GM12878 (cell line): ENCODE results near the gene SDCCAG8. TPM values are rescaled to one million over a fixed set of nuclear protein-coding genes. Genes with fewer than 3 reads are reported as not detected.

ENCODE experiments used
- ATAC-seq: fragments of 200-7000 bp; cut with Tn5 transposase; 3 replicates; pipeline ENCODE4 v1.9.1; 2020; ENCODE audit warnings: mild to moderate bottlenecking, moderate library complexity
- BruUV-seq: library from RNA; stranded (reverse); fragments of 400-500 nt; replicated peaks from 2 replicates; lab custom pipeline; 2021; lab: Mats Ljungman, UMichigan
- CTCF ChIA-PET: fragments of 300-600 bp; sonication (Branson Sonifier 250); formaldehyde crosslinking; extraction: SDS; loops from one replicate; lab custom pipeline; 2021; ENCODE audit warnings: inconsistent platforms; lab: Yijun Ruan, JAX
- POLR2A ChIA-PET: fragments of 350-600 bp; formaldehyde crosslinking; extraction: SDS; loops from one replicate; lab custom pipeline; 2021; ENCODE audit warnings: inconsistent platforms; lab: Charles Lee
- RAD21 ChIA-PET: fragments of 300-600 bp; sonication (Branson Sonifier 250); formaldehyde crosslinking; loops from one replicate; lab custom pipeline; 2023; ENCODE audit warnings: antibody characterized with exemption; ENCODE audit not compliant: unreplicated experiment; lab: Charles Lee
- SMC1A ChIA-PET: fragments of 300-600 bp; sonication (Branson Sonifier 250); formaldehyde crosslinking; loops from one replicate; lab custom pipeline; 2023; ENCODE audit not compliant: unreplicated experiment, uncharacterized antibody; lab: Charles Lee
- DNase-seq: peaks from one replicate; pipeline ENCODE4 v3.0.0-alpha.2; 2011; ENCODE audit warnings: low read depth, low spot score
- FAIRE-seq: peaks from 3 replicates; lab custom pipeline; 2011; peaks lifted over from hg19 to GRCh38; lab: Jason Lieb, UNC
- H2AFZ ChIP-seq: 2 replicates; pipeline ENCODE4 v1.6.0; 2011; ENCODE audit warnings: low read depth, low read length, control low read depth; ENCODE audit not compliant: control insufficient read depth
- H3K27ac ChIP-seq: 2 replicates; pipeline ENCODE4 v1.5.1; 2011; ENCODE audit warnings: control low read depth; ENCODE audit not compliant: control insufficient read depth, insufficient read depth
- H3K27me3 ChIP-seq, 2 experiments: replicated peaks in 1 of 2; 2 replicates each; pipeline versions ENCODE4 v1.6.0 to v1.6.1; 2011; ENCODE audit warnings: low read length in 1 of 2; ENCODE audit not compliant: control insufficient read depth in 2 of 2, insufficient read depth in 2 of 2
- H3K36me3 ChIP-seq, 2 experiments: 2 replicates each; pipeline ENCODE4 v1.5.1; 2011; ENCODE audit warnings: low read length in 1 of 2; ENCODE audit not compliant: control insufficient read depth in 2 of 2, insufficient read depth in 2 of 2
- H3K4me1 ChIP-seq: 2 replicates; pipeline ENCODE4 v1.6.1; 2011; ENCODE audit warnings: mild to moderate bottlenecking, low read length, moderate library complexity, mixed read lengths; ENCODE audit not compliant: control insufficient read depth, insufficient read depth
- H3K4me2 ChIP-seq: 2 replicates; pipeline ENCODE4 v1.6.0; 2011; ENCODE audit warnings: control low read depth; ENCODE audit not compliant: control insufficient read depth, insufficient read depth
- H3K4me3 ChIP-seq: fragments of 200-600 bp; sonication (generic); 2 replicates; pipeline ENCODE4 v1.5.1; 2016
- H3K79me2 ChIP-seq: 2 replicates; pipeline ENCODE4 v1.6.0; 2011; ENCODE audit warnings: low read length; ENCODE audit not compliant: control insufficient read depth, insufficient read depth
- H3K9ac ChIP-seq: 2 replicates; pipeline ENCODE4 v1.8.0; 2011; ENCODE audit warnings: low read length, control low read depth, mixed read lengths; ENCODE audit not compliant: control insufficient read depth, insufficient read depth
- H3K9me3 ChIP-seq: replicated peaks from 3 replicates; pipeline ENCODE4 v1.5.1; 2011; ENCODE audit warnings: mild to moderate bottlenecking, low read length; ENCODE audit not compliant: control insufficient read depth, insufficient read depth
- H4K20me1 ChIP-seq: 2 replicates; pipeline ENCODE4 v1.6.0; 2011; ENCODE audit not compliant: control insufficient read depth, insufficient read depth
- BCL11A ChIP-seq: IDR thresholded peaks from 2 replicates; pipeline ENCODE4 v1.6.1; 2011; ENCODE audit warnings: low read depth, low read length
- BHLHE40 ChIP-seq, 2 experiments: fragments of 450-650 bp in 1 of 2; IDR thresholded peaks; 2 replicates each; pipeline ENCODE4 v1.6.1; 2011 to 2017; ENCODE audit warnings: low read depth in 2 of 2, borderline replicate concordance in 1 of 2, improper control_type of control experiment in 1 of 2, low read length in 1 of 2, mild to moderate bottlenecking in 1 of 2
- CBX5 ChIP-seq: sonication (generic); IDR thresholded peaks from 2 replicates; pipeline ENCODE4 v1.6.1; 2016; ENCODE audit warnings: low read depth, moderate library complexity, mild to moderate bottlenecking, inconsistent platforms
- IKZF1 ChIP-seq: fragments of 450-650 bp; conservative IDR thresholded peaks from 2 replicates; pipeline ENCODE4 v1.6.1; 2017; ENCODE audit warnings: antibody characterized with exemption, mild to moderate bottlenecking
- JUND ChIP-seq: IDR thresholded peaks from 2 replicates; pipeline ENCODE4 v1.6.1; 2012; ENCODE audit warnings: low read depth, mild to moderate bottlenecking, low read length, improper control_type of control experiment, moderate library complexity
- NFYB ChIP-seq: IDR thresholded peaks from 2 replicates; pipeline ENCODE4 v1.6.1; 2011; ENCODE audit warnings: low read depth, mild to moderate bottlenecking, low read length, improper control_type of control experiment, moderate library complexity; ENCODE audit not compliant: insufficient read depth
- NR2C1 ChIP-seq: fragments of 450-650 bp; IDR thresholded peaks from 2 replicates; pipeline ENCODE4 v1.6.1; 2017; ENCODE audit warnings: antibody characterized with exemption, mild to moderate bottlenecking, moderate library complexity
- NRF1 ChIP-seq: conservative IDR thresholded peaks from 2 replicates; pipeline ENCODE4 v1.6.1; 2011; ENCODE audit warnings: mild to moderate bottlenecking, low read depth, low read length, improper control_type of control experiment
- SMC3 ChIP-seq: IDR thresholded peaks from 2 replicates; pipeline ENCODE4 v1.6.1; 2011; ENCODE audit warnings: low read length, improper control_type of control experiment, borderline replicate concordance
- ZBTB11 ChIP-seq: fragments of 450-650 bp; formaldehyde crosslinking; IDR thresholded peaks from 2 replicates; pipeline ENCODE4 v1.5.0; 2022; ENCODE audit warnings: mild to moderate bottlenecking, missing genetic modification characterization
- WGBS: methylation state at CpG from one replicate; pipeline ENCODE4 v1.1.6; 2016; ENCODE audit warnings: low lambda C conversion rate; ENCODE audit not compliant: insufficient replicate concordance, insufficient coverage; ENCODE audit errors: missing lambda C conversion rate; 5-methylcytosine and 5-hydroxymethylcytosine counted together
- in situ Hi-C: fragments of 300-500 bp; cut with MboI; formaldehyde crosslinking; loops from 9 replicates; pipeline ENCODE4 v1.14.3; 2018; ENCODE audit warnings: mixed read lengths
- intact Hi-C: fragments of 100-400 bp; cut with micrococcal nuclease; formaldehyde crosslinking; loops from one replicate; pipeline ENCODE4 v1.14.2; 2022; ENCODE audit not compliant: unreplicated experiment
- polyA plus RNA-seq, 11 experiments: library from polyadenylated mRNA; depleted of rRNA in 4 of 11; unstranded in 6 of 11; stranded (reverse) in 5 of 11; fragments of >200 nt; fragmentation: Nextera tagmentation in 4 of 11; fragmentation: Illumina TruSeq in 1 of 11; extraction: Ambion mirVana in 4 of 11; extraction: Trizol in 1 of 11; gene quantifications; 1 replicate in 1 of 11; 2 replicates in 10 of 11; pipeline versions ENCODE4 v1.2.1 to v1.2.3, GENCODE V29; 2011 to 2016; ENCODE audit warnings: inconsistent platforms in 2 of 11, missing spikeins in 2 of 11, low read depth in 1 of 11
- total RNA-seq, 4 experiments: library from RNA; depleted of rRNA in 3 of 4; stranded (reverse); fragments of >200 nt in 3 of 4; fragmentation: Illumina TruSeq in 1 of 4; extraction: Trizol in 1 of 4; gene quantifications; 2 replicates each; pipeline versions ENCODE4 v1.2.1 to v1.2.3, GENCODE V29; 2013 to 2021
- TF ChIP-seq, protein P1 (sequence below): fragments of 450-650 bp; IDR thresholded peaks from 2 replicates; pipeline ENCODE4 v1.6.1; 2016; ENCODE audit warnings: mild to moderate bottlenecking, moderate library complexity, borderline replicate concordance

SDCCAG8 gene
- total and polyA plus RNA-seq, 10 of the 15 experiments (the other 5 are each of a cell fraction or from before 2014, with no cell fraction given): 15.0 to 25.6 (median 20.6) TPM

DNA sequence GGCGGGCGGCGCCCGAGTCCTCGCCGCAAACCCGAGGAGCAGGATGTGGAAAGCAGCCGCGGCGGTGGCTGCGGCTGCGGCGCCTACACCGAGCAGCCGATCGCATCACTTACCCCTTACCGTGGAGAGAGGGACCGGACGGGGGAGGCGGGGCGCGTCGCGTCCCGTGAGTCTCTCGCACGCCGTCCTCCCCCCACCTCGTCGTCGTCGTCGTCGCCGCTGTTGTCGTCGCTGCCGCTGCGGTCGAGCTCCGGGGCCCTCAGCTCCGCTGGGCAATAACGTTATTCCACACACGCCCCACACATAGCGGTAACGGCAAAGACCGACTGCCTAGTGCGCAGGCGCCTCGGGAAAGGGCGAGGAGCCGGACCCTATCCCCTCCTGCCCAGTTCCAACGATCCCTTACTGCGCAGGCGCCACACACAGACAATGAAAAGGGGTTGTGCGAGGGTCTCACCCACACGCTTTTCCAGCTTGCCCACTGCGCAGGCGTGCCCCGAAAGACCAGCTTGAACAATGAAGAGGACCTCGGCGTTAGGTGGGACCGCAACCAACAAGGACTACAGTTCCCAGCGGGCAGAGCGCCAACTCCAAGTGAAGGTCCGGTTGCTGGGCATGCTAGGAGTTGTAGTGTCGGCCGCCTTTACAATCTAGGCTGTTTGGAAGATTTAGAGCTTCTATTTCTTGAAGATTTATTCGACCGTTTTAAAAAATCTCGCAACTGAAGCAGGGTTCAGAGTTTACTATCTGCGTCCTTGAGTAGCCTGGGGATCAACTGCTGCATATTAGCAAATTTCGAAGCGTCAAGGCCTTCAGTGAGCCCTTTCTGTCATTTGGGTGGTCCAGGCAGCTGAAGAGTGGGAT lies 682 bp upstream of the SDCCAG8 start, which contains the start of gene CEP170:
CEP170 (minus strand) TSS at position 355 of the 864 bp plus-strand sequence. CDS start 30,001 bp downstream, outside the sequence.
- FAIRE-seq: peak; percentile 91
- H3K79me2 ChIP-seq: peaks cover 69% of the 10 kb centered on the region
- no peaks in the 10 kb centered on the region for H3K9me3 ChIP-seq
- intact Hi-C loops: loop anchor here (2.0 to 5.0 kb wide), 2 partner anchors 60 to 1197 kb away; partner anchors contain the start of gene ADSS2
- DNase-seq: peak; percentile 94
- no peaks in the 10 kb centered on the region for H3K27me3 ChIP-seq
- H3K36me3 ChIP-seq: no peaks in the 10 kb centered on the region
- no TSS peak for BruUV-seq
- ChIA-PET SMC1A (interaction anchor here (0.6 to 6.0 kb wide), 9 partner anchors 8 to 161 kb away, joined by 3 to 43 read pairs (median 5); no protein-coding TSS in a partner anchor), RAD21 (interaction anchor here (0.8 to 3.0 kb wide), 10 partner anchors 8 to 793 kb away, joined by 3 to 39 read pairs (median 4); no protein-coding TSS in a partner anchor), CTCF (interaction anchor here (0.6 to 2.0 kb wide), 7 partner anchors 9 to 59 kb away, joined by 3 to 7 read pairs (median 4); no protein-coding TSS in a partner anchor), POLR2A (interaction anchor here (0.8 to 3.9 kb wide), 9 partner anchors 8 to 153 kb away, joined by 3 to 30 read pairs (median 4); no protein-coding TSS in a partner anchor)
- ATAC-seq: peak; percentile 80
- in situ Hi-C loops: no loop called here
- peaks cover 5% of the 10 kb centered on the region; the same call in 1 of the 2 replicates for H3K4me1 ChIP-seq
- H3K9ac ChIP-seq: peak within 1 kb of the TSS; percentile 89
- WGBS: under 1% methylated on average over 59 of the region's 74 CpGs
- H3K27ac ChIP-seq: peak within 1 kb of the TSS; percentile 95
- peak within 1 kb of the TSS; percentile 99 for H2AFZ ChIP-seq
- peak within 1 kb of the TSS; percentile 93 for H3K4me2 ChIP-seq
- H3K4me3 ChIP-seq: peak within 1 kb of the TSS; percentile 92
- H4K20me1 ChIP-seq: no peaks in the 10 kb centered on the region
- TF ChIP-seq, protein P1, sequence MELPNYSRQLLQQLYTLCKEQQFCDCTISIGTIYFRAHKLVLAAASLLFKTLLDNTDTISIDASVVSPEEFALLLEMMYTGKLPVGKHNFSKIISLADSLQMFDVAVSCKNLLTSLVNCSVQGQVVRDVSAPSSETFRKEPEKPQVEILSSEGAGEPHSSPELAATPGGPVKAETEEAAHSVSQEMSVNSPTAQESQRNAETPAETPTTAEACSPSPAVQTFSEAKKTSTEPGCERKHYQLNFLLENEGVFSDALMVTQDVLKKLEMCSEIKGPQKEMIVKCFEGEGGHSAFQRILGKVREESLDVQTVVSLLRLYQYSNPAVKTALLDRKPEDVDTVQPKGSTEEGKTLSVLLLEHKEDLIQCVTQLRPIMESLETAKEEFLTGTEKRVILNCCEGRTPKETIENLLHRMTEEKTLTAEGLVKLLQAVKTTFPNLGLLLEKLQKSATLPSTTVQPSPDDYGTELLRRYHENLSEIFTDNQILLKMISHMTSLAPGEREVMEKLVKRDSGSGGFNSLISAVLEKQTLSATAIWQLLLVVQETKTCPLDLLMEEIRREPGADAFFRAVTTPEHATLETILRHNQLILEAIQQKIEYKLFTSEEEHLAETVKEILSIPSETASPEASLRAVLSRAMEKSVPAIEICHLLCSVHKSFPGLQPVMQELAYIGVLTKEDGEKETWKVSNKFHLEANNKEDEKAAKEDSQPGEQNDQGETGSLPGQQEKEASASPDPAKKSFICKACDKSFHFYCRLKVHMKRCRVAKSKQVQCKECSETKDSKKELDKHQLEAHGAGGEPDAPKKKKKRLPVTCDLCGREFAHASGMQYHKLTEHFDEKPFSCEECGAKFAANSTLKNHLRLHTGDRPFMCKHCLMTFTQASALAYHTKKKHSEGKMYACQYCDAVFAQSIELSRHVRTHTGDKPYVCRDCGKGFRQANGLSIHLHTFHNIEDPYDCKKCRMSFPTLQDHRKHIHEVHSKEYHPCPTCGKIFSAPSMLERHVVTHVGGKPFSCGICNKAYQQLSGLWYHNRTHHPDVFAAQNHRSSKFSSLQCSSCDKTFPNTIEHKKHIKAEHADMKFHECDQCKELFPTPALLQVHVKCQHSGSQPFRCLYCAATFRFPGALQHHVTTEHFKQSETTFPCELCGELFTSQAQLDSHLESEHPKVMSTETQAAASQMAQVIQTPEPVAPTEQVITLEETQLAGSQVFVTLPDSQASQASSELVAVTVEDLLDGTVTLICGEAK: peak; percentile 91; the same call in 1 of the 2 replicates
- TF ChIP-seq CBX5: no peak; the same call in 1 of the 2 replicates
- peak; percentile 81 for TF ChIP-seq NRF1
- peak; percentile 40; the same call in 1 of the 2 replicates for TF ChIP-seq NR2C1
- TF ChIP-seq SMC3: no peak
- TF ChIP-seq JUND: no peak
- TF ChIP-seq NFYB: 0 out of 2 replicates have a peak, but pooled peaks have one; percentile 12
- TF ChIP-seq IKZF1: peak; percentile 98
- no peak for TF ChIP-seq ZBTB11 (CRISPR knock-in tag)
- TF ChIP-seq BCL11A: no peak
- peak; percentile 84 to 95 for TF ChIP-seq BHLHE40 (IDR thresholded peaks at IDR 0.05; ENCODE audit: borderline replicate concordance in 1 of 2, low read depth in 2 of 2, low read length in 1 of 2)
